Dermis microvascular lymphatic vessel endothelial cell (primary cell): ENCODE results near the gene TLN1. TPM values are rescaled to one million over a fixed set of nuclear protein-coding genes. Genes with fewer than 3 reads are reported as not detected.

Experiments used
- DNase-seq, 2 donors: peaks; one replicate each; pipeline versions ENCODE4 v3.0.0 to v3.0.0-alpha.2; 2010; ENCODE audit warnings: low read depth in 2 of 2
- total RNA-seq: library from RNA; depleted of rRNA; stranded (reverse); fragments of >200 nt; gene quantifications from 2 replicates; pipeline ENCODE4 v1.2.1, GENCODE V29; 2014

TLN1 gene
- total RNA-seq, 1 donor from 2014 or later, result 230 TPM

GRCh38 chr9:35731415-35732184, 395 bp downstream of the TLN1 start:
- DNase-seq, result peak; percentile 27 to 56

GRCh38 chr9:35730486-35730854, 1.5 kb downstream of the TLN1 start:
- DNase-seq, result no peak

DNA sequence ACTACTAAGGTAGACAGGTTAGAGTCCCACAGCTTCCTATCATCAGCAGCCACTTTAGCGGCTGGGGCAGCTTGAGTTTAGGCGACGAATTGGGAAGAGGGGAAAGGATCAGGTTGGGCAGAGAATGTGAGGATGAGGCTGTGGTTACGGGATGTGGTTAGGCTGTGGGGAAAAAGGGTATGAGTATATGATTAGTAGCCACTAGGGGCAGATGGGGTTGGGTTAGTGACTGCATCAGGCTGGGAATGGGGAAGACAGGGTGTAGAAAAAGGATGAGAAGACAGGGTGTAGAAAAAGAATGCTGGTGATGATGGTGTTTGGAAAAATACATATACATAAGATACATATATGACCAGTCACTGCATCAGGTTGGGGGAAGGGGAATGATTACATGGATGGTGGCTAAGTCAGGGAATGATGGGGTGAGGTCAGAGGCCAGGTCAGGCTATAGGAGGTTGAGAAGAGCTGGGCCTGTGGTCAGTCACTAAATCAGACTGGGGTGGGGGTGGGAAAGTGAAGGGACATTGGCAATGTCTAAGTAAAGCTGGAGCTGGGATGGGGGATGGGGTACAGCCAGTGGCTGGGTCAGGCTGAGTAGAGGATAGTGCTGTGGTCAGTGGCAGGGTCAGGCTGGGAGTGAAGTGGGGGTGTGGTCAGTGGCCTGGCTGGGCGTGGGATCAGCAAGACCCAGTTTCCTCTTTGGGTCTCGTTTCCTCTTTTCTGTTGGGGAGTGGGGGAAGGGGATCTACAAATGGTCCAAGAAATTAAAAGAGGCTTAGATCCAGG, 2.1 kb downstream of the TLN1 start:
- DNase-seq, result peak in 1 of 2 donors; percentile 60

DNA sequence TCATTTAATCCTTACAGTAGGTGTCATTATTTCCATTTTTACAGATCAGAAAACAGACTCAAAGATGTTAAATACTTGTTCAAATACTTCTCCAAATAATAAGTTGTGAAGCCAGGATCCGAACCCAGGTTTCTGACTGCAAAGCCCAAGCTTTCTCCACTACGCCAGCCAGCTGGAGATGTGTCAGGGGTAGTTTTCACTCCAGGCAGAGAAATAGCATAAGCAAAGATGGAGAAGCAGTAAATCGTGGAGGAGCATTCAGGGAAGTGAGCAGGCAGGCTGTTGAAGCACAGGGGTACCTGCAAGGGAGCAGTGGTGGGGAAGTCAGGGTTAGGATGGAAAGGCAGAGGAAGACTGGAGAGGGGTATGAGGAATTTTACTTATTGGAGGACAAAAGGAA, 2.9 kb downstream of the TLN1 start:
- DNase-seq, result no peak

GRCh38 chr9:35728041-35728971, 3.7 kb downstream of the TLN1 start:
- peak in 1 of 2 donors; percentile 52 for DNase-seq

DNA sequence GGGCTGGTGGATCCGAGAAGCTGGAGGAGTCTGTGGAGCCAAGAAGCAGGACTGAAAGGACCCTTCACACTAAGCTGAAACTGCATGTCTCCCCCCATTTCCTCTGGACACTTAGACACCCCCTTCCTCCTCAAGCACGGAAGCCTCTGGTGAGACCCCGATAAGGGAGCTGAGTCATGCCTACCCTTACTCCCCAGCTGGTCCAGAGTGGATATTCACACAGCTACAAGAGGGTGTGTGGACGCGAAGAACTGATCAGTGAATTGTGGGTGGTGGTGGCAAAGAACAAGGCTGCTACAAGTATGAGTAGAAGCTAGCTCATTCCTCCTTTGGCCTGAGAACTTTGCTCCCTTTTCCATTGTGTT, 4.3 kb downstream of the TLN1 start:
- DNase-seq, result peak in 1 of 2 donors; percentile 42

GRCh38 chr9:35726931-35727330, 5.1 kb downstream of the TLN1 start:
- peak in 1 of 2 donors; percentile 57 for DNase-seq

- DNase-seq, result no peak
These were observed 6.6 kb downstream of the TLN1 start for GRCh38 chr9:35725362-35725761.

DNA sequence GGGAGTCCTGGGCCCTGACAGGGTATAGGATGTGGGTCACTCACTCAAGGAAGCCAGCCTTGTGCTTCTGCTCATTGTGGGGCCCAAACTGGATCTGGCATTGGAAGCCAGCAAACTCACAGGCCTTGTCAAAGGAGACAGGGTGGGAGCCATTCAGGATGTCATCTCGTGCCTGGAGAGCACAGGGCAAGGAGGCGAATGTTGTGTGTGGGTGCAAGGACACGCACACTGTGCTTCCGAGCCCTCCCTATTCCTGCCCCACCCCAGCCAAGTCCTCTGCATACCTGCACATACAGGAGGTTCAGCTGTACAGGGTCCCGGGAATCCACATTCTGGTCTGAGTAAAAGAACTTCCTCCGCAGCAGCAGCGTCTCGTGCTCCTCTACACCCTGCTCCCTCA, 8.1 kb downstream of the TLN1 start:
- DNase-seq, result no peak

- no peak for DNase-seq
These were observed 8.6 kb downstream of the TLN1 start for GRCh38 chr9:35723426-35723825.

GRCh38 chr9:35719546-35719945, 12.4 kb downstream of the TLN1 start:
- no peak for DNase-seq

- no peak for DNase-seq
These were observed 13.1 kb downstream of the TLN1 start for GRCh38 chr9:35718721-35719511.

- no peak for DNase-seq
These were observed 14.7 kb downstream of the TLN1 start for GRCh38 chr9:35717132-35717870.

GRCh38 chr9:35716230-35716629, 15.8 kb downstream of the TLN1 start:
- no peak for DNase-seq

DNA sequence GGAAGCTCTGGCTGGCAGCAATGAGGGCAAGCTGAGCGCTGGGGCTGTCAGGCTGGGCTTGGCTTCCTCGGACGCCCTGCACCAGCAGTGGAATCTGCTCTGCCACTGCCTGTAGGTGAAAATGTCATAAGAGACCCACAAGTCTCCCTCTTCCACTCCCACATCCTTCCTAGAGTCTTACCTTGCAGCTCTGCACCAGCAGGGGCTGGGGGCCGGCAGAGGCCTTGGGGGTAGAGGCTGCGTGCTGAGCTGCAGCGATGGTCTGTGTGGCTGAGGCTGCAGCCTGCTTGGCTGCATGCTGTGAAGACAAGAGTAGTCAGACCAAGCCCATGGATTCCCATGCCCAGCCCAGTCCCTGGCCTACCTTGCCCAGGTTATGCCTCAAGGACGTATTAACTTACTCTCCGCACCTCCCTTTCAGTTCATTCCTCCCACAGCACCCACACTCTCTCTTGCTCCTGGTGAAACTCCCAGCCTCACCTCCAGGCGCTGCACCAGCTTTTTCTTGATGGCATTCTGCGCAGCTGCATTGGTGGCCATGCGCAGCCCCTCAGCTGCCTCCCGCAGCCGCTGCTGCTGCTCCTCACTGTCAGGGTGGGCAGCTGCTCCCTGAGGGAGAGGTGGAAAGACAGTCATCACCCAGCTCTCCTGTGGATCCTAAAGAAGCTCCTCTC, 17.3 kb downstream of the TLN1 start:
- DNase-seq, result no peak

DNA sequence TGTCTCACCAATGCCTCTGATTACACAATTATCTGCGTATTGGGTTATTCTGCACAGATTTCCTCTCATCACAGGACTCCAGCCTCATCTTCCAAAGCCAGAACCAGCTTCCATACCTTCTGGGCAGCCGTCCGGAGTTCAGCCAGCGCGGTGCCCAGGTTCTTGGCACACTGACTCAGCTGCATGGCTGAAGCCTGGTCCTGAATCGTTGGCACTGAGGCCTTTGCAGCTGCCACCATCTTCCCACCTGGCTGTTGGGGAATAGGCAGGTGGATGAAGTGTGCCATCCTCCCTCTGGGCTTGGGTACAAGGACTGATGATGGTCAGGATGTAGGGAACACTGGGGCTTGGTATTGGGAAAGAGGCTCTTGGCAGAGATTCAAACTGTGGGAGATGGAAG, 17.9 kb downstream of the TLN1 start:
- DNase-seq, result no peak

DNA sequence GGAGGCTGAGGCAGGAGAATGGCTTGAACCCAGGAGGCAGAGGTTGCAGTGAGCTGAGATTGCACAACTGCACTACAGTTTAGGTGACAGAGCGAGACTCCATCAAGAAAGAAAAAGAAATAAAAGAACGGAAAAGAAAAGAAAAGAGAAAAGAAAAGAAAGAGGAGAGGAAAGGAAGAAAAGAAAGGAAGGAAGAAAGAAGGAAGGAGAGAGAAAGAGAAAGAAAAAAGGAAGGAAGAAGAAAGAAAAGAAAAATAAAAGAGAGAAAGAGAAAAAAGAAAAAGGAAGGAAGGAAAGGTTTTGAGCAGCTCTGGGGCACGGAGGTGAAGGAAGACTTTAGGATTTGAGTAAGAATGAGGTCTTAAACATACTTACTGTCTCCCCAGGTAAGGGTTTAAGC, 18.4 kb downstream of the TLN1 start:
- DNase-seq, result no peak

- no peak for DNase-seq
These were observed 19.1 kb downstream of the TLN1 start for GRCh38 chr9:35712762-35713400.
